Iris pigment epithelial cell (primary cell): ENCODE results near the gene IGF2R.
"Not testable (repeated sequence)": the region's sequence is repeated elsewhere in the genome, so short reads cannot be mapped to it uniquely, and the experiment has no call there.

ENCODE experiments used
- DNase-seq: peaks from one replicate; pipeline ENCODE4 v3.0.0-alpha.2; 2011; ENCODE audit warnings: low read depth

Gene IGF2R

GRCh38 chr6:160124605-160125004, 155.7 kb downstream of the IGF2R start:
- no peak for DNase-seq

- not testable (repeated sequence) for DNase-seq
Measured at GRCh38 chr6:160125105-160125504, 156.2 kb downstream of the IGF2R start.

GRCh38 chr6:160127270-160128124, 158.6 kb downstream of the IGF2R start:
- DNase-seq, result no peak

- DNase-seq, result no peak
Measured at GRCh38 chr6:160128125-160128683, 159.3 kb downstream of the IGF2R start.

- no peak for DNase-seq
Measured at GRCh38 chr6:160128879-160129516, 160.1 kb downstream of the IGF2R start.

GRCh38 chr6:160129881-160130615, 161.2 kb downstream of the IGF2R start:
- DNase-seq, result no peak

- DNase-seq, result no peak
Measured at GRCh38 chr6:160130729-160131484, 162.0 kb downstream of the IGF2R start.

- DNase-seq, result no peak
Measured at GRCh38 chr6:160131636-160132296, 162.9 kb downstream of the IGF2R start.

- no peak for DNase-seq
Measured at GRCh38 chr6:160132297-160132637, 163.4 kb downstream of the IGF2R start.

GRCh38 chr6:160132776-160133338, 164.0 kb downstream of the IGF2R start:
- DNase-seq, result peak; percentile 62

- no peak for DNase-seq
Measured at GRCh38 chr6:160133441-160134336, 164.8 kb downstream of the IGF2R start.

- not testable (repeated sequence) for DNase-seq
Measured at GRCh38 chr6:160134337-160134751, 165.5 kb downstream of the IGF2R start.

- no peak for DNase-seq
Measured at GRCh38 chr6:160134779-160135547, 166.1 kb downstream of the IGF2R start.

GRCh38 chr6:160135907-160136655, 167.2 kb downstream of the IGF2R start:
- DNase-seq, result no peak

- DNase-seq, result no peak
Measured at GRCh38 chr6:160137130-160137988, 168.5 kb downstream of the IGF2R start.

GRCh38 chr6:160137989-160138835, 169.3 kb downstream of the IGF2R start:
- peak; percentile 76 for DNase-seq
